ENCODE measurements around the gene SOHLH1. TPM values are rescaled to one million over a fixed set of nuclear protein-coding genes. Genes with fewer than 3 reads are reported as not detected.

SOHLH1 gene
- total RNA-seq, 1 experiment from 2014 or later: not detected

GRCh38 chr9:135663451-135663770, 35.9 kb downstream of the SOHLH1 start:
- no peak overlapping the region for H3K27ac Mint-ChIP-seq
- no peak overlapping the region for H3K4me3 Mint-ChIP-seq
- peaks cover 6% of the 10 kb centered on the region for H3K4me1 Mint-ChIP-seq
- DNase-seq (ENCODE audit: low spot score) (no peak), ATAC-seq (no peak)
- ChIA-PET CTCF (no interaction called here), POLR2A (no interaction called here)
- no peak for TF ChIP-seq NR3C1 (CRISPR knock-in tag; conservative IDR thresholded peaks at IDR 0.05; ENCODE audit: low read depth)
- TF ChIP-seq USF2 (CRISPR knock-in tag; IDR thresholded peaks at IDR 0.05): no peak
- TF ChIP-seq FOXP1 (CRISPR knock-in tag; IDR thresholded peaks at IDR 0.05; ENCODE audit: borderline replicate concordance): no peak
- TF ChIP-seq TP53 (CRISPR knock-in tag; IDR thresholded peaks at IDR 0.05): no peak
- no peak for TF ChIP-seq ZNF532 (CRISPR knock-in tag; IDR thresholded peaks at IDR 0.05; ENCODE audit: borderline replicate concordance)
- TF ChIP-seq CREM (CRISPR knock-in tag; IDR thresholded peaks at IDR 0.05): no peak
- no peak for TF ChIP-seq RORB (CRISPR knock-in tag; IDR thresholded peaks at IDR 0.05)
- no peak for TF ChIP-seq HMGA2 (CRISPR knock-in tag; IDR thresholded peaks at IDR 0.05)
- no peak for TF ChIP-seq ZBTB43 (CRISPR knock-in tag; IDR thresholded peaks at IDR 0.05)
- no peak for TF ChIP-seq FOXJ3 (CRISPR knock-in tag; IDR thresholded peaks at IDR 0.05; ENCODE audit: borderline replicate concordance)
- TF ChIP-seq ZBTB21 (CRISPR knock-in tag; IDR thresholded peaks at IDR 0.05; ENCODE audit: borderline replicate concordance): no peak
- no peak for TF ChIP-seq RELA (CRISPR knock-in tag; IDR thresholded peaks at IDR 0.05; ENCODE audit: borderline replicate concordance)
- TF ChIP-seq, protein P1, sequence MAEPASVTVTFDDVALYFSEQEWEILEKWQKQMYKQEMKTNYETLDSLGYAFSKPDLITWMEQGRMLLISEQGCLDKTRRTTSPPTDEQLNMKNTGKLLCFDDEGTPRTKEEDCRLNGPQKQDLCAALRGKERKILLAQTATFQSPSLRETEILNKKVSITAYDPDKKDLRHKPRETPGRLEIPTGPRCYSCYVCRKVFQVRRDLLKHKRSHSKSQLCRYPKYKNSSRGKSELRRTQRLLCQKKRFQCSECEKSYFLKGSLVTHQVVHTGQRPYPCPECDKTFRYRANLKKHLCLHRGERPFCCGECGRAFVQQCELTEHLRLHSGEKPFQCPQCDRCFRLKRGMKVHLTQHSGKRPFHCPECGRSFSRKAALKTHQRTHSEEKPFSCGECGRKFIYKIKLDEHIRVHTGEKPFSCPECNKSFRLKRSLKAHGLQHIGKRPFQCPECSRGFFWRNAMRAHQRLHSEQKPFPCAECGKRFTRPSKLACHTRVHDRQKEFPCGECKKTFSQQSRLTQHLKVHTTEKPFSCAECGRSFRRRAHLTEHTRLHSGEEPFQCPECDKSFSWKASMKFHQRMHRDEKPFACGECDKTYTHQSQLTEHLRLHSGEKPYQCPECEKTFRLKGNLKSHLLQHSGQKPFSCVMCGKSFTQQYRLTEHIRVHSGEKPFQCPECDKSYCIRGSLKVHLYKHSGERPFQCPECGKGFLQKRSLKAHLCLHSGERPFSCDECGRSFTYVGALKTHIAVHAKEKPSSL (CRISPR knock-in tag; conservative IDR thresholded peaks at IDR 0.05): no peak
- TF ChIP-seq ZSCAN18 (CRISPR knock-in tag; IDR thresholded peaks at IDR 0.05): no peak
- no peak for TF ChIP-seq NFATC4 (CRISPR knock-in tag; IDR thresholded peaks at IDR 0.05)
- no peak for TF ChIP-seq JUN (CRISPR knock-in tag; IDR thresholded peaks at IDR 0.05)
- no peak for TF ChIP-seq ZNF121 (CRISPR knock-in tag; IDR thresholded peaks at IDR 0.05)
- no peak for TF ChIP-seq ATF2 (CRISPR knock-in tag; IDR thresholded peaks at IDR 0.05; ENCODE audit: borderline replicate concordance, low read depth)
- H3K36me3 Mint-ChIP-seq: peaks cover 7% of the 10 kb centered on the region
- H3K9me3 Mint-ChIP-seq: peaks cover 5% of the 10 kb centered on the region
- H3K27me3 Mint-ChIP-seq (ENCODE audit: low read depth): no peaks in the 10 kb centered on the region

Data from WTC11 (cell line).